Renal pelvis (tissue), 4 donors: ENCODE results near the gene FGD6. TPM values are rescaled to one million over a fixed set of nuclear protein-coding genes. Genes with fewer than 3 reads are reported as not detected.
"Not testable (repeated sequence)": the region's sequence is repeated elsewhere in the genome, so short reads cannot be mapped to it uniquely, and the experiment has no call there.

Experiments used
- DNase-seq: peaks from one replicate; pipeline ENCODE4 v3.0.0-alpha.2; 2013
- polyA plus RNA-seq, 3 donors: library from polyadenylated mRNA; unstranded; fragments of 120-200 nt; gene quantifications; one replicate each; pipeline ENCODE4 v1.2.1, GENCODE V29; 2013; ENCODE audit not compliant: insufficient read length in 3 of 3

Gene FGD6
- polyA plus RNA-seq, 3 donors: 9.3 to 13.7 (median 12.7) TPM

DNA sequence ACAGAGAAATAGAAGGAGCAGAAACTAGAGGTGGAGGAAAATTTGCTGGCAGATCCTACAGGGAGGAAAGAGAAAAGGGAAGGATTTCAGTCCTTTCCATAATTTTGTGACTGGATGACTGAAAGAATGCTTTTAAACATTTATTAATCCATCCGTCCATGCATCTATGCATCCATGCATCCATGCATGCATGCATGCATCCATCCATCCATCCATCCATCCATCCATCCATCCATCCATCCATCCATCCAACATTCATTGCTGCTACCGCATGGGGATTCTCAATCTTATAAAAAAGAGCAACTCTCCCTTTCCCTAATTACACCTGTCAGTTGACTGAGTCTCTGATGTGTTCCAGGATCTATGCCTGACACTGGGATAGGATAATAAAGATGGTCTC, 88.2 kb downstream of the FGD6 start:
- DNase-seq: no peak

DNA sequence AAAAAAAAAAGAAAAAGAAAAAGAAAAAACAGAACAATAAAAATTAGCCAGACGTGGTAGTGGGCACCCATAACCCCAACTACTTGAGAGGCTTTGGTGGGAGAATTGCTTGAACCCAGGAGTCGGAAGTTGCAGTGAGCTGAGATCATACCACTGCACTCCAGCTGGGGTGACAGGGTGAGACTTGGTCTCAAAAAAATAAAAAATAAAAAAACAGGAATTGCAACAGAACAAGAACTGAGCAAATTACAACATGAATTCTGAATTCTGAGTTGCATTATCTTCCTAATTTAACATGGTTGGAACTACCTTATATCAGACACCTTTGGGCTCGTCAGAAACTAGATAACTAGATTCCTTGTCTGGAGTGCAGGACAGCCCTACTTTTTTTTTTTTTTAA, 90.5 kb downstream of the FGD6 start:
- DNase-seq: no peak

DNA sequence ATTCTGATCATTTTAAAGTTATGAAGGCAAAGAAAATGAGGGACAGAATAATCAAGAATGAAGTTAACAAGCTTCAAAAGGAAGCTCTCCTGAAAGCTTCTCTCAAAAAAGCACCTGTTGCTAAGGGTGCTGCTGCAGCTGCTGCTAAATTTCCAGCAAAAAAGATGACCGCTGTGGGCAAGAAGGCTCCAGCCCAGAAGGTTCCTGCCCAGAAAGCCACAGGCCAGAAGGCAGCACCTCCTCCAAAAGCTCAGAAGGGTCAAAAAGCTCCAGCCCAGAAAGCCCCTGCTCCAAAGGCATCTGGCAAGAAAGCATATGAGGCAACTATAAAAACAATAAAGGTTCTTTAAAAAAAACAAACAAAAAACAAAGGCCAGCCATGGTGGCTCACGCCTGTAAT, 91.2 kb downstream of the FGD6 start:
- no peak for DNase-seq

DNA sequence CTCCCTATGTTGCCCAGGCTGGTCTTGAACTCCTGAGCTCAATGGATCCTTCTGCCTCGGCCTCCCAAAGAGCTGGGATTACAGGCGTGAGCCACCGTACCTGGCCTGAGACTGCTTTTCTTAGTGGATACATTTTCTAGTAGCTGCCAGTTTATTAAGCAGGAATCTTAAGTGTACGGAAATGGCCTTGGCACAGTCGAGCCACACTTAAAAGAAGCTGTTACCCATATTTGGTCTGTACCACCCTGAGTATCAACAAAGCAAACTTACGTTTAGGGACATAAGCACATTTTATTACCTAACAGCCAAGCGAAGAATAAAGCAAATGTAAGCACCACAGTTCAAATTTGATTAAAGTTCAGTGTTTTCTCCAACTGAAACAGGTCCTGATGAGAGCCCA, 93.2 kb downstream of the FGD6 start:
- no peak for DNase-seq

DNA sequence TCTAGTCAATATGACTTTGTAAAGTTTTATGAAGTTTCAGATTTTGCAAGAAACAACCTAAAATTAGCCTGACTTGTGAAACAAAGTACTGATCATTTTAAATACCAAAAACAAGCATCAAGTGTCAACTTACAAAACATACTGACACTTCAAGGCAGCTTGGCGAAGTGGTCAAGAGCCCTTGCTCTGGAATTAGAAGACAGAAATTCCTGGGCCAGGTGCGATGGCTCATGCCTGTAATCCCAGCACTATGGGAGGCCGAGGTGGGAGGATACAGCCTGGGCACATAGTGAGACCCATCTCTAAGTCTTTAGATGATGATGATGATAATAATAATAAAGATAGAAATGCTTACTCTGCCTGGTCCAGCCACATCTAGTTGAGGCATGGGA, 98.5 kb downstream of the FGD6 start:
- DNase-seq: no peak

DNA sequence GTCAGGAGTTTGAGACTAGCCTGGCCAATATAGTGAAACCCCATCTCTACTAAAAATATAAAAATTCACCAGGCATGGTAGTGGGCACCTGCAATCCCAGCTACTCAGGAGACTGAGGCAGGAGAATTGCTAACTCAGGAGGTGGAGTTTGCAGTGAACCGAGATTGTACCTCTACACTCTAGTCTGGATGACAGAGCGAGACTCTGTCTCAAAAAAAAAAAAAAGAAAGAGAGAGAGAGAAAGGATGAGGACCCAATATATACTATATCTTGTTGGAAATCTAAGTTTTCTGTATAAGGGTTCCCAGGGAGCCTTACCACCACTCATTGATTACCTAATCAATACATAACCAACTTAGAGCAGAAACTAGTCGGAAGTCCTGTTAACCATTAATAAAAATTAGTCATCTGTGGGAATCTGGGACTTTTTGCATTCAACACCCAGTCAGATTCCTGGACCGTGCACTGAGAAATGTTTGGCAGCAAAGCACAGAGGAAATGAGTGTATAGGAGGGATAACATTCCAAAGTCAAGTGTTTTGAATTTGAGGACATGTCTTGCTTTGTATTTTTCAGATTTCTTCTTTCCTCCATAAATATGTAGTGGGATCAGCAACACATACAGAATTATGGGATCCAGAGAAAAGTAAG, 99.0 kb downstream of the FGD6 start:
- DNase-seq: no peak

DNA sequence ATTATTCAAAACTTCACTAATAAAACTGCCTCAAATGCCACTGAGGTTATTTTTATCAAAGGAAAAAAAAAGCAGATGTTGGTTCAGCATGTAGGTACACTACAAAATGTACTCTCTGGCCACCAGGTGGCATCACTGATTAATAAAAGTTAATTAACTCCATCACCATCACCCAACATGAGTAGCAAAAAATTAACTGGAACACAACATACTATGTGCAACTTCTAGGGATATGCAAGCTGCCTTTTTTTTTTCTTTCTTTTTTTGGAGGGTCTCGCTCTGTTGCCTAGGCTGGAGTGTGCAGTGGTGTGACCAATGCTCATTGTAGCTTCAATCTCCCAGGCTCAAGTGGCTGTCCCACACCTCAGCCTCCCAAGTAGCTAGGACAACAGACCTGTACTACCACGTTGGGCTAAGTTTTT, 100.1 kb downstream of the FGD6 start:
- DNase-seq: peak; percentile 75

DNA sequence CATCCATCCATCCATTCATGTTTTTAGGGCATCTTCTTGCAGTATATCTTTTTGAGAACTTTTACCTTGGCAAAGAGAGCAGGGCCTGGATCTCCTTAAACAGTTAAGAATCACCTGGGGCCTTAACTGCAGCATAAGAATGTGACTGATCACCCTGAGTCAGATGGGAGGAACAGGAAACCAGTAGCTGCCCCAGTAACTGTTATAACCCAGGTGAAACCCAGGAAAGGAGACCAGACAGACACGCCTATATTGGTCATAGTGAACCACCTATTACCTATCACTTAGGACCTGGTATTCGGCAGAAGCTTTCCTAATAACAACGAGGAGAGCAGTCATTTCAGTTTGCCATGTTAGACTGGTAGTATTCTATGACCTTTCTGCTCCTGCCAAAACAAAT, 100.5 kb downstream of the FGD6 start:
- DNase-seq: no peak

DNA sequence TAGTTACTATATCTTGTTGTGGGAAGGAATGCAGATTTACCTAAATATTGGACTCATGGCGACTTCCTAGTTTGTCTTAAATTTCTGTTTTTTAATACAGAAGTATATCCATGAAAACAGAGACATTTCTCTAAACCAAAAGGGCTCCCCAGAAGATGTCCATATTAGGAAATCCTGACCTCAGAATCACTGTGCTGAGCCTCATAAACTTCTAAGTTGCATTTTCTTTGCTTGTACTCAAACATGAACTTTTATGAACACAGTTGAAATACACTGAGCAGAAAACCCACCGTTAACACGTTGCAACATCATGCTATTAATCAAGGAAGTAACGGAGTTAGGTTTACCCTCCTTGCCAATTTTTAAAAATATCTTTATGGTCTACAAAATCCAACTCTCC, 100.9 kb downstream of the FGD6 start:
- DNase-seq: no peak

DNA sequence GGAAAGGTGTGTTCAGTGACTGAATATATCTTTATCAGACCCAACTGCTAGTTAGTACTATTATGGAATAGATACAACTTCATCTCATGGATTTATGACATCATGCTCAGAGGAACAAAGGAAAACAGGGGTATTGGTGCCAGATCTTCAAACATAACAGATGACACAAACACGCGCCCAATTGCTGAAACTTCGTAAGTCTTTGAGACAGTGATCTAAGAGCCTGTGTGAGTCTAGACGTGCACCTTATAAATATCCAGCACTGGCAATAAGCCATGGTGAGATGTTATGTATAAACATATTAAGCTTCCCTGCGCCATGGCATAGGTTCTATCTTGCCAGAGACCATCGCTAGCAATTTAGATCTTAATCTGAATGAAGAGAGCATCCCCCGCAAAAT, 101.6 kb downstream of the FGD6 start:
- DNase-seq: no peak

DNA sequence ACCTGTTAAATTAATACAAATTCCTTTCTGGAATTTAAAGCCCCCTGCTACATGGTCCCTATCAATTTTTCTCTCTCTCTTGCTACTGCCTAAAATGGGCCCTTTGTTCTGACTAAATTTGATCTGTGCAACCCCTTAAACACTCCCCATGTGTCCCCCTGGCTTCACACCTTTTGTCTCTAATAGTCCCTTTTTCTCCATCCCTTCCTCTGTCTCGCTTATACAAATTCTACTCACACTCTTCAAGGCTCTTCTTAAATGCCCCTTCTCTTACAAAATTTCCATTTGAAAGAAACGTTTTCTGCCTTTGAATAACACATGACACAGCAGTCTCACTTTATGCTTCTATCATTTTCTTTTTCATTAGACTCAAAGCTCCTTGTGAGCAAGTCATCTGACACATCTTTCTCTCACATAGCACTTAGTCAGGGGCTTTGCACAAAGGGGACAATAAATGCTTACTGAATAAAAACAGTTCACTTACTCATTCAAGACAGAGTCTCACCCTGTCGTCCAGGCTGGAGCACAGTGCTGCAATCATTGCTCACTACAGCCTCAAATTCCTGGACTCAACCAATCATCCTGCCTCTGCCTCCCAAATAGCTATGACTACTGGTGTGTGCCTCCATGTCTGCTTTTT, 102.4 kb downstream of the FGD6 start:
- no peak for DNase-seq

DNA sequence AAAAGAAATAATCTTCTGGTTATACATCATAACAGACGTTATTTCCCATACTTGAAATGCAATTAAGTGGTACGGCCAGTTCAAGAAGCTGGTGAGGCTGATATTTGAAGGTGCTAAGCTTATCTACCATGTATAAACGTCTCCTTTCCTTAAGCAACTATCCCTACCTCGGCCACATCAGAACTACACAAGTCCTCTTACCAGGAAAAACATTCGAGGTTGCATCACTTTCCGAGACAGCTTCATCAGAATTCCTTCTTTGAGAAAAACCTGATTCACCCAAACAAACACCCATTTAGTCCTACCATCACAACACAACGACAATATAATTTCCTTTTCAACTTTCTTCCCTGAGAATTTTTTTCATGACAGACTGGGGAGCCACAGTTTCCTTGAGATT, 109.9 kb downstream of the FGD6 start:
- DNase-seq: no peak

DNA sequence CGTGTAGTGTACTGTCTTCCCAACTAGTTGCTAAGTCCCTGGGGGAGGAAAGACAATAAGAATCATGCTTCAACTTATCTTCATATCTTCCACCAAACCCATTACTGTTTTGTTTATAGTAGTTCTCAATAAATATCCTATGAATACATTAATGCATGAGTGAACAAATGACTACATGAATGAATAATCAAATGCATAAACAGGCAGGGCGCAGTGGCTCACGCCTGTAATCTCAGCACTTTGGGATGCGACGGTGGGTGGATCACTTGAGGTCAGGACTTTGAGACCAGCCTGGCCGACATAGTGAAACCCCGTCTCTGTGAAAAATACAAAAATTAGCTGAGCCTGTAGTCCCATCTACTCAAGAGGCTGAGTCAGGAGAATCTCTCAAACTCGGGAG, 111.7 kb downstream of the FGD6 start:
- no peak for DNase-seq

DNA sequence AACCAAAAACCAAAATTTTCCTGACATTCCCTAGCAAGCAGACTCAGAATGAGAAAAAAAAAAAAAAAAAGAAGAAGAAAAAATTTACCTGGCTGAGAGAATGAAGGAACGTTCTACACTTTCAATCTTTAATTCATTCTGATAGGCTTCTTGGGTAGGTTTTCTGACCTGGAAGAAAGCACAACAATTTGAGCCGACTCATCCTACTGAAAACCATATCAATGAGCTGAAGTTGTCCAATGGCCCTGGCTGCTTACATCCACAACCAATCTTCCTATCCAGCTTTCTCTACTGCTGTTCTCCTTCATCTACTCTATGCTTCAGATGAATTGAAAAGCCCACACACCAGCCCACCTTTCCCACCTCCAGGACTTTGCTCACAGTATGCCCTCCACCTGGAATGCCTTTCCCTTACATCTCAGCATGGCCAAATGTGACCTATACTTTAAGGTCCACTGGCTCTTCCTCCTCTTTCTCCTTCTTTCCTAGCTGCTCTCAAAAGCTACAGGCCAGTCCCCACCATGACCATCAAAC, 112.3 kb downstream of the FGD6 start:
- no peak for DNase-seq

DNA sequence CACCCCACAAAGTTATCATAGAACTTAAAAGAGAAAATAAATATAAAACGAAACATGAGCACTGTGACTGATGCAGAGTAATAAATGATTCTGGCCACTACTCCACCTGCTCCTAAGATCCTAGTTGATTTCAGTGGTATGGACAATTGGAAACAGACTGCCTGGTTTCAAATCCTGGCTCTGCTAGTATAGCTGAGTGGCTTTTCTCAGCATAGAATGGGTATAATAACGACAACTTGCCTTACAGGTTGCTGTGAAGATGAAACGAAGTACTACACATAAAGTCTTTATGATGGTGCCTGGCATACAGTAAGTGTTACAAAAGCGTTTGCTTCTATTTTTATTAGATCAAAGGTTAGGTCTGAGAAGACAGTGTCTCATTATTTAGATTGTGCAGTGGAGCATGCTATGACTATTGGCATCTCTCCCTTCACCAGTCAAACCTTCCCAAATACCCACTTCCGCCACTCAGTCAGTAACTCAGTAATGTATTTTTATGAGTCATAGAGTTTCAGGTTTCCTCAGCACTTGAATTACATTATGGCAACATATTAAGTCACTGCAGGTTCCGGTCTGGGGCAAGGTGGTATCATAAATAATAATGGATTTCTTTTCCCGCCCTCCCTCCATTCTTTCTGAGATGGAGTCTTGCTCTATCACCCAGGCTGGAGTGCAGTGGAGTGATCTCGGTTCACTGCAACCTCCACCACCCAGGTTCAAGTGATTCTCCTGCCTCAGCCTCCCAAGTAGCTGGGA, 114.2 kb downstream of the FGD6 start:
- peak; percentile 61 for DNase-seq

DNA sequence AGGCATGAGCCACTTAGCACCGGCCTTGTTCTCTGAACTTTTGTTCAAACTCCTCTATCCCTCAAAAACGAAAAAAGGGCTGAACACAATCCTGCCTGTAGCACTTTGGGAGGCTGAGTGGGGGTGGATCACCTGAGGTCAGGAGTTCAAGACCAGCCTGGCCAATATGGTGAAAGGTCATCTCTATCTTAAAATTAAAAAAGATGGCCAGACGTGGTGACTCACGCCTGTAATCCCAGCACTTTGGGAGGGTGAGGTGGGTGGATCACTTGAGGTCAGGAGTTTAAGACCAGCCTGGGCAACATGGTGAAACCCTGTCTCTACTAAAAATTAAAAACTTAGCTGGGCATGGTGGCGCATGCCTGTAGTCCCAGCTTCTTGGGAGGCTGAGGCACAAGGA, 115.3 kb downstream of the FGD6 start:
- DNase-seq: not testable (repeated sequence)

DNA sequence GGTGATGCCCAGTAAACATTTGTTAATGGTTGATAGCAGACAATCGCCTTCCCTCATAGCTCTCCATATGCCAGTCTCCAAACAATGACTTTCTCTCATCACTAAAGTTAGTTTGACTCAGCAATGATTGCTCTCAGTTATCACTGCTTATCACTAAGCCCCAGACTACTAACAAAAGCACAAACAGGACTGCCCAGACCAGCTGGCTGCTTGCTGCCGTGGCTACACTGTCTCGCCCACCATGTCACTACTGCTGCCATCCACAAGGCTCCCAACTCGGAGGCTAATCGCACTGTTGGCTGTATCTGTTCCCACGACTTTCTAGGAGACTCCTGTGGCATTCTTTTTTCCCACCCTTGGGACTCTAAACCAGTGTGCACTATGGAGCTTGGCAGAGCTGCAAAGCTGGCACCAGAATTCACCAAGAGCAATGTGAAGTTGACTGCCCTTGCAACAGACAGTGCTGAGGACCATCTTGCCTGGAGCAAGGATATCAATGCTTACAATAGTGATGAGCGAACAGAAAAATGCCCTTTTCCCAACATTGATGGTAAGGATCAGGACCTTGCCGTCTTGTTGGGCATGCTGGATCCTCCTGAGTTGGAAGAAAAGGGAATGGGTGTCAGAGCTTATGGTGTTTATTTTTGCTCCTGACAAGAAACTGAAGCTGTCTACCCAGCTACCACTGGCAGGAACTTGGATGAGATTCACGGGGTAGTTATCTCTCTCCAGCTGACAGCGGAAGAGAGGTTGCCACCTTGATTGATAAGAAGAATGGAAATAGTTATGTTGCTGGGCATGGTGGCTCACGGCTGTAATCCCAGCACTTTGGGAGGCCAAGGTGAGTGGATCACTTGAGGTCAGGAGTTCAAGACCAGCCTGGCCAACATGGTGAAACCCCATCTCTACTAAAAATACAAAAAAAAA, 116.7 kb downstream of the FGD6 start:
- no peak for DNase-seq

DNA sequence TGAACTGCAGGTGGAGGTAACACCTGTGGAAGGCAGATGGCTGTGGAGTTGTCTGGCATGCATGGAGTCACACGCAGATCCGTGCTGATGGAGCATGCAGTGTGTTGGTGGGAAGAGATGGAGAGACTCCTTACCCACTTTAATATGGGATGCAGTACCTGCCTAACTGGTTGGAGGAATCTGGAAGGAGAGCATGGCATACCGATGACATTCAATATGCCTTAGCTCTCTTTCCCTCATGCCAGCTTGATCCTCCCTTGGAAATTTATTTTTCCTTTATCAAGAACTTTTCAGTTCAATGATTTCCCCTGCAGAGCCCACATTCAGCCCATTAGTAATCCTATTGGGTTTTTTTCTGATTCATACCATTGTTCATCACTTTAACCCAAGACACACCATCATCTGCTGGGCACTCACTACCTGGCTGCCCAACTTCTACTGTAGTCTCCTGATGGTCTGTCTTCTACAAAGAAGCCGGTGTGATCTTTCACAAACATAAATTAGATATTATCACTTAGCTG, 117.9 kb downstream of the FGD6 start:
- DNase-seq: no peak

DNA sequence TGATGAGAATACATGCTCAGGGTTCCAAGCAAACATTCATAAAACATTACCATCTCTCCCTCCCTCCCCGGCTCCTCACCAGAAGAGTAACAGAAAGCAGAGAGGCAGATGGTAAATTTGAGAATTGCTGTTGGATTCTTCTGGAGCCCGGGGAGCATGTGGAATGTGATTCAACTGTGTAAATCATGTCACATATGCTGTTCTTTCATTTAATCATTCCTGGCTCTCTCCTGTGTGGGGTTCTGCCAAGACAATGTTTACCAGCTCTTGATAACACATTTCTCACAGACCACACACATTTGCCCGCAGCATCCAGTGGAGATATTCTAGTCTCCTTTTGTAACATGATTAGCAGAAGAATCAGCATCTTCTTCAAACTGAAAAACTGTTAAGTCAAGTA, 120.4 kb downstream of the FGD6 start:
- peak; percentile 44 for DNase-seq

DNA sequence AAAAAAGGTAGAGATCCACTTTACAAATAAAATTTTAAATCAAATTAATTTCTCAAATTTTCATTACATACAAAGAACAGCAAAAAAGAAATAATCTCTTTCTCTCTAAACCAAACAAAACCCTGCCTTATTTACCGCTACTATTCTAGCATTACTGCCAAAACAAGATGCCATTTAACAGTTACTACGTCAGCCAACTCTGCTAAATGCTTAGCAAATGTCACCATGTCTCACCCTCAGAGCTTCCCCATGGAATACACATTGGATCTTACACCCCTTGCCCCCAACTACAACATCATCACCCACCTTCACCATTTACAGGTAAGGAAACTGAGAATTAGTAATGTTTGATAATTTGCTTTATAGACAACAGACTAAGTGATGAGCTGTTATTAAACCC, 120.9 kb downstream of the FGD6 start:
- DNase-seq: no peak

DNA sequence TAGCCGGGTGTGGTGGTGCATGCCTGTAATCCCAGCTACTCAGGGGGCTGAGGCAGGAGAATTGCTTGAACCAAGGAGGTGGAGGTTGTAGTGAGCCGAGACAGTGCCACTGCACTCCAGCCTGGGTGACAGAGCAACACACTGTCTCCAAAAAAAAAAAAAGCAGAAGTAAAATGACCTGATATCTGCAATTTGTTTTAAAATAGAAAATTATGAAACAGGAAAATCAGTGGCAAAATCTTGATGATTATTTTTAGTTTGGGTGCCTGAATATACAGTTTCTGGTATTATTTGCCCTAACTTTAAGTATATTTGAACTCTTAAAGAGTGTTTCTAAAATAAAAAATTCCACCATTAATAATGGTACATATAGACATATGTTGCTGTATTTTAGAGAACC, 121.4 kb downstream of the FGD6 start:
- DNase-seq: not testable (repeated sequence)

DNA sequence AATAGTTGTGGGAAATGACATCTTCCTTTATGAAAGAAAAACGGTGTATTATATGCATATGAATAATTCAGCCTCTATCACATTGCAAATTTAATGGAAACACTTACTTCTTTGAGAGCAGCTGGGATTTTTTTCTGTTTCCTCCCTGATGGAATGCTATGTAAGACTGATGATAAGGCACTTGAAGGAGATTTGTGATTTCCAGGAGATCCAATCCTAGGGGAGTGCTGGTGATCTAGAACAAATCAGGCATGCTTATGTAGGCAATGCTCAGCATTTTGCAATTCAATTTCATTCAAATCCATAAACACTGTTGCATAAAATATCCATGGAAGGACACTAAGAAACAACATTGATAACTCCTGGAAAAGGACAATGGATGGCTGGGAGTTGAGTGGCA, 127.8 kb downstream of the FGD6 start:
- no peak for DNase-seq
